Endothelial cell of umbilical vein (primary cell): Measurements from ENCODE around the gene SLC26A11. TPM values are rescaled to one million over a fixed set of nuclear protein-coding genes. Genes with fewer than 3 reads are reported as not detected.

Experiments
- BruUV-seq: library from RNA; stranded (reverse); fragments of 400-500 nt; replicated peaks from 2 replicates; lab custom pipeline; 2021; lab: Mats Ljungman, UMichigan
- CTCF ChIA-PET: fragments of 300-600, 350-600 bp; sonication (Branson Sonifier 250); formaldehyde crosslinking; loops from one replicate; lab custom pipeline; 2021; ENCODE audit warnings: antibody characterized with exemption, inconsistent platforms; lab: Charles Lee
- POLR2A ChIA-PET: fragments of 300-600, 350-600 bp; sonication (Branson Sonifier 250); formaldehyde crosslinking; loops from one replicate; lab custom pipeline; 2021; ENCODE audit warnings: antibody characterized with exemption, inconsistent platforms; lab: Charles Lee
- DNase-seq: peaks from one replicate; pipeline ENCODE4 v3.0.0-alpha.2; 2011; ENCODE audit warnings: low read depth, low spot score
- FAIRE-seq: peaks from 2 replicates; lab custom pipeline; 2011; peaks lifted over from hg19 to GRCh38; lab: Jason Lieb, UNC
- H2AFZ ChIP-seq: 2 replicates; pipeline ENCODE4 v1.6.0; 2012; ENCODE audit warnings: low read depth, low read length, control low read depth, inconsistent platforms
- H3K27ac ChIP-seq: 2 replicates; pipeline ENCODE4 v1.5.1; 2011; ENCODE audit warnings: low read depth, mild to moderate bottlenecking, control low read depth, low read length, moderate library complexity; ENCODE audit not compliant: insufficient read depth
- H3K27me3 ChIP-seq, 2 experiments: 2 replicates each; pipeline versions ENCODE4 v1.6.0 to v1.6.1; 2011; ENCODE audit warnings: low read length in 2 of 2, mixed read lengths in 1 of 2; ENCODE audit not compliant: control insufficient read depth in 2 of 2, insufficient read depth in 2 of 2
- H3K36me3 ChIP-seq, 2 experiments: 2 replicates in 1 of 2; 3 replicates in 1 of 2; pipeline ENCODE4 v1.5.1; 2011; ENCODE audit warnings: low read length in 2 of 2, mild to moderate bottlenecking in 1 of 2, moderate library complexity in 1 of 2; ENCODE audit not compliant: control insufficient read depth in 2 of 2, insufficient read depth in 2 of 2; ENCODE audit errors: extremely low read depth in 1 of 2
- H3K4me1 ChIP-seq: 3 replicates; pipeline ENCODE4 v1.5.1; 2011; ENCODE audit warnings: mild to moderate bottlenecking, low read length; ENCODE audit not compliant: control insufficient read depth, insufficient read depth; ENCODE audit errors: extremely low read depth
- H3K4me2 ChIP-seq: 2 replicates; pipeline ENCODE4 v1.6.1; 2011; ENCODE audit warnings: low read length, control low read depth, mixed read lengths; ENCODE audit not compliant: insufficient read depth
- H3K4me3 ChIP-seq, 3 experiments: fragments of 200-600 bp in 1 of 3; sonication (generic), shearing (Covaris generic) in 1 of 3; replicated peaks in 1 of 3; 2 replicates each; pipeline ENCODE4 v1.5.1; 2011 to 2016; ENCODE audit warnings: control low read depth in 3 of 3, low read length in 3 of 3, mild to moderate bottlenecking in 2 of 3, inconsistent platforms in 1 of 3, low read depth in 1 of 3, moderate library complexity in 1 of 3; ENCODE audit not compliant: insufficient read depth in 1 of 3
- H3K79me2 ChIP-seq: 2 replicates; pipeline ENCODE4 v1.6.0; 2012; ENCODE audit warnings: low read length, inconsistent platforms; ENCODE audit not compliant: control insufficient read depth, insufficient read depth
- H3K9ac ChIP-seq: replicated peaks from 2 replicates; pipeline ENCODE3; 2011; ENCODE audit warnings: low read length, control low read depth; ENCODE audit not compliant: insufficient read depth; ENCODE audit errors: extremely low read depth
- H3K9me1 ChIP-seq: replicated peaks from 3 replicates; pipeline ENCODE4 v1.6.0; 2011; ENCODE audit warnings: mild to moderate bottlenecking, low read length; ENCODE audit not compliant: control insufficient read depth, insufficient read depth; ENCODE audit errors: extremely low read depth
- H3K9me3 ChIP-seq: replicated peaks from 2 replicates; pipeline ENCODE4 v1.5.1; 2012; ENCODE audit warnings: low read length, inconsistent platforms; ENCODE audit not compliant: control insufficient read depth, insufficient read depth
- H4K20me1 ChIP-seq: replicated peaks from 2 replicates; pipeline ENCODE3; 2011; ENCODE audit warnings: mild to moderate bottlenecking, low read length; ENCODE audit not compliant: control insufficient read depth, insufficient read depth; ENCODE audit errors: extremely low read depth
- EZH2 ChIP-seq: IDR thresholded peaks from 2 replicates; pipeline ENCODE4 v1.6.1; 2012; ENCODE audit warnings: borderline replicate concordance, low read depth, mild to moderate bottlenecking, moderate library complexity, low read length, inconsistent platforms; ENCODE audit not compliant: severe bottlenecking
- FOS ChIP-seq: IDR thresholded peaks from 2 replicates; pipeline ENCODE4 v1.6.1; 2011; ENCODE audit warnings: mild to moderate bottlenecking, low read length, moderate library complexity, borderline replicate concordance; ENCODE audit not compliant: insufficient read depth
- GATA2 ChIP-seq: IDR thresholded peaks from 2 replicates; pipeline ENCODE4 v1.7.0; 2011; ENCODE audit warnings: low read depth, mild to moderate bottlenecking, moderate library complexity, mixed read lengths, low read length; ENCODE audit not compliant: insufficient read length, insufficient read depth
- JUN ChIP-seq: IDR thresholded peaks from 2 replicates; pipeline ENCODE4 v1.6.1; 2011; ENCODE audit warnings: borderline replicate concordance, low read depth; ENCODE audit not compliant: insufficient read length, insufficient read depth
- MAX ChIP-seq: IDR thresholded peaks from 2 replicates; pipeline ENCODE4 v1.6.1; 2011; ENCODE audit not compliant: insufficient read depth, insufficient read length
- MYC ChIP-seq: IDR thresholded peaks from one replicate; pipeline ENCODE4 v1.6.1; 2011; ENCODE audit warnings: mild to moderate bottlenecking, low read depth, low read length
- POLR2A ChIP-seq: IDR thresholded peaks from 2 replicates; pipeline ENCODE4 v1.6.1; 2012; ENCODE audit warnings: low read depth, mild to moderate bottlenecking, control low read depth, low read length
- POLR2AphosphoS5 ChIP-seq: IDR thresholded peaks from 2 replicates; pipeline ENCODE4 v1.6.1; 2012; ENCODE audit warnings: low read depth, mild to moderate bottlenecking, control low read depth, low read length, moderate library complexity; ENCODE audit not compliant: insufficient read depth
- dilution Hi-C: fragments of 300-500 bp; cut with MboI; formaldehyde crosslinking; loops from one replicate; pipeline ENCODE4 v1.15.0; 2019; ENCODE audit warnings: low sequenced_read_pairs; ENCODE audit not compliant: extremely low pct_ligation_motif_present
- intact Hi-C: fragments of 100-400 bp; cut with micrococcal nuclease; formaldehyde crosslinking; loops from one replicate; pipeline ENCODE4 v1.10.0; 2022
- polyA plus RNA-seq, 4 experiments: library from polyadenylated mRNA; depleted of rRNA in 3 of 4; stranded (reverse) in 3 of 4; unstranded in 1 of 4; fragments of >200 nt; gene quantifications; 2 replicates each; pipeline versions ENCODE4 v1.2.1 to v1.2.3, GENCODE V29; 2011 to 2012; ENCODE audit warnings: missing spikeins in 1 of 4
- total RNA-seq: library from RNA; stranded (reverse); gene quantifications from 2 replicates; pipeline ENCODE4 v1.2.3, GENCODE V29; 2021
- TF ChIP-seq, protein P1 (sequence below), 2 donors: IDR thresholded peaks; 1 replicate in 1 of 2; 2 replicates in 1 of 2; pipeline ENCODE4 v1.5.1; 2011; ENCODE audit warnings: low read length in 2 of 2, mild to moderate bottlenecking in 2 of 2, moderate library complexity in 2 of 2, control low read depth in 1 of 2, inconsistent platforms in 1 of 2, low read depth in 1 of 2; ENCODE audit not compliant: insufficient read depth in 1 of 2; ENCODE audit errors: extremely low read depth in 1 of 2

The SLC26A11 gene
- total and polyA plus RNA-seq, 2 donors (not counting 3 experiments of a cell fraction or from before 2014, with no cell fraction given) = 25.2 to 33.0 TPM

DNA sequence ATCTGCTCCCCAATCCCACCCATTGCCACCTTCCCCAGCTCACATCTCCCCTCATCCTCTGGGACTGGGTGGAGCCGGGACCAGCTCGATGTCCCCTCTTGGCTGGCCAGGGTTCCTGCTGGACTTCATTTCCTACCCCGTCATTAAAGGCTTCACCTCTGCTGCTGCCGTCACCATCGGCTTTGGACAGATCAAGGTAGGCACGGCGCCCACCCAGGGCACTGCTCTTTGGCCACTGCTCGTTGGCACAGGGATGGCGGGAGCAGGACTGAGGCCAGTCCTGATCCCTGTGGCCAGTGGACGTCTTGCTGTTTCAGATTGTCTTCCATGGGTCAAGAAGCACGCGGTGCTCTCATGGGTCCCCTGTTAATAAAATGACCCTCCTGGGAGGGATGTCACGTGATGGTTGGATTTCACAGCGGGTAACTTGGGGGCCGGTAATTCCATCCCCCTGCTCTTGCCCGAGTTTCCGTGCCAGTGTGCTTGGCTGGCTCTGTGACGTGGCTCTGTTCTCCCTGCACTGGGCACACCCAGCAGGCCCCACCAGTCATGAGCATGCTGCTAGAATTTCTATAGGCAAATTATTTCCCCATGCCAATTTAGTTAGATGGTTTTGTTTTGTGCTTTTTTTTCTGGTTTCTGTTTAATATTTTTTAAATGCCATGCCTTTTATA, 3.1 kb downstream of the SLC26A11 start:
- intact Hi-C loops = no loop called here
- TF ChIP-seq MYC = no peak
- TF ChIP-seq FOS = no peak
- TF ChIP-seq, protein P1, sequence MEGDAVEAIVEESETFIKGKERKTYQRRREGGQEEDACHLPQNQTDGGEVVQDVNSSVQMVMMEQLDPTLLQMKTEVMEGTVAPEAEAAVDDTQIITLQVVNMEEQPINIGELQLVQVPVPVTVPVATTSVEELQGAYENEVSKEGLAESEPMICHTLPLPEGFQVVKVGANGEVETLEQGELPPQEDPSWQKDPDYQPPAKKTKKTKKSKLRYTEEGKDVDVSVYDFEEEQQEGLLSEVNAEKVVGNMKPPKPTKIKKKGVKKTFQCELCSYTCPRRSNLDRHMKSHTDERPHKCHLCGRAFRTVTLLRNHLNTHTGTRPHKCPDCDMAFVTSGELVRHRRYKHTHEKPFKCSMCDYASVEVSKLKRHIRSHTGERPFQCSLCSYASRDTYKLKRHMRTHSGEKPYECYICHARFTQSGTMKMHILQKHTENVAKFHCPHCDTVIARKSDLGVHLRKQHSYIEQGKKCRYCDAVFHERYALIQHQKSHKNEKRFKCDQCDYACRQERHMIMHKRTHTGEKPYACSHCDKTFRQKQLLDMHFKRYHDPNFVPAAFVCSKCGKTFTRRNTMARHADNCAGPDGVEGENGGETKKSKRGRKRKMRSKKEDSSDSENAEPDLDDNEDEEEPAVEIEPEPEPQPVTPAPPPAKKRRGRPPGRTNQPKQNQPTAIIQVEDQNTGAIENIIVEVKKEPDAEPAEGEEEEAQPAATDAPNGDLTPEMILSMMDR (IDR thresholded peaks at IDR 0.05; ENCODE audit: extremely low read depth in 1 of 2, insufficient read depth in 1 of 2, low read depth in 1 of 2, low read length in 2 of 2) = no peak
- no peak for TF ChIP-seq MAX
- no peak for TF ChIP-seq EZH2
- no peak for TF ChIP-seq JUN
- no peak for TF ChIP-seq POLR2AphosphoS5
- TF ChIP-seq POLR2A = no peak
- no peak for TF ChIP-seq GATA2

More for the DNA sequence above, 3.1 kb downstream of the SLC26A11 start:
- H3K36me3 ChIP-seq = peaks cover 0 to 2% of the 10 kb centered on the region in 2 experiments
- H3K4me3 ChIP-seq = no peak overlapping the region
- H4K20me1 ChIP-seq = no peaks in the 10 kb centered on the region
- no peaks in the 10 kb centered on the region for H3K9me3 ChIP-seq
- H3K9ac ChIP-seq = no peak overlapping the region
- H3K27me3 ChIP-seq = no peaks in the 10 kb centered on the region
- no TSS peak for BruUV-seq
- POLR2A ChIA-PET = no interaction called here
- peaks cover 9% of the 10 kb centered on the region for H3K79me2 ChIP-seq
- no peaks in the 10 kb centered on the region for H3K9me1 ChIP-seq
- peaks cover 13% of the 10 kb centered on the region for H3K4me1 ChIP-seq
- H2AFZ ChIP-seq = no peak overlapping the region
- DNase-seq (no peak), FAIRE-seq (no peak)
- no peak overlapping the region for H3K4me2 ChIP-seq
- no peak overlapping the region for H3K27ac ChIP-seq
- CTCF ChIA-PET = no interaction called here
- dilution Hi-C loops = no loop called here
